CD4-positive, alpha-beta T cell (primary cell): ENCODE results near the gene TIMM22. TPM values are rescaled to one million over a fixed set of nuclear protein-coding genes. Genes with fewer than 3 reads are reported as not detected.
A peak's percentile ranks its signal among the peaks of the same experiment; 100 is the strongest.

ENCODE experiments used
- ATAC-seq: fragments of 200-7000 bp; cut with Tn5 transposase; one replicate; pipeline ENCODE4 v1.10.0; 2022; ENCODE audit warnings: mild to moderate bottlenecking; ENCODE audit not compliant: poor library complexity
- CTCF ChIA-PET: fragments of 350-600 bp; sonication (Branson Sonifier 250); formaldehyde crosslinking; loops from one replicate; lab custom pipeline; 2021; ENCODE audit warnings: antibody characterized with exemption, inconsistent platforms; lab: Charles Lee
- POLR2A ChIA-PET: fragments of 350-600 bp; sonication (Branson Sonifier 250); formaldehyde crosslinking; loops from one replicate; lab custom pipeline; 2021; ENCODE audit warnings: antibody characterized with exemption, inconsistent platforms; lab: Charles Lee
- DNase-seq, 14 experiments: peaks; one replicate each; pipeline ENCODE4 v3.0.0-alpha.2; 2013 to 2020; ENCODE audit warnings: mixed read lengths in 2 of 14
- H3K27ac ChIP-seq, 2 donors: one replicate each; pipeline versions ENCODE4 v1.5.1 to v1.7.0; 2013; ENCODE audit warnings: low read length in 2 of 2, low read depth in 1 of 2, mild to moderate bottlenecking in 1 of 2
- H3K27me3 ChIP-seq, 2 experiments: 1 replicate in 1 of 2; 2 replicates in 1 of 2; pipeline versions ENCODE4 v1.6.1 to v1.7.0; 2013; ENCODE audit warnings: low read length in 2 of 2, control low read depth in 1 of 2, mild to moderate bottlenecking in 1 of 2, moderate library complexity in 1 of 2; ENCODE audit not compliant: insufficient read depth in 2 of 2, control insufficient read depth in 1 of 2
- H3K36me3 ChIP-seq: one replicate; pipeline ENCODE4 v1.6.1; 2013; ENCODE audit warnings: low read length, control low read depth; ENCODE audit not compliant: insufficient read depth
- H3K4me1 ChIP-seq: one replicate; pipeline ENCODE4 v1.6.1; 2013; ENCODE audit warnings: low read length, control low read depth; ENCODE audit not compliant: insufficient read depth
- H3K4me3 ChIP-seq: one replicate; pipeline ENCODE4 v1.5.1; 2013; ENCODE audit warnings: mild to moderate bottlenecking, low read length, moderate library complexity
- H3K9me3 ChIP-seq, 2 experiments: 1 replicate in 1 of 2; 2 replicates in 1 of 2; pipeline versions ENCODE4 v1.6.1 to v1.7.0; 2013; ENCODE audit warnings: low read length in 2 of 2, mild to moderate bottlenecking in 2 of 2, control low read depth in 1 of 2, moderate library complexity in 1 of 2; ENCODE audit not compliant: control insufficient read depth in 1 of 2, insufficient read depth in 1 of 2
- H3K27ac Mint-ChIP-seq: one replicate; pipeline ENCODE4 v1.8.0; 2020; ENCODE audit warnings: mixed read lengths
- H3K27me3 Mint-ChIP-seq: one replicate; pipeline ENCODE4 v1.8.0; 2021; ENCODE audit warnings: mixed read lengths
- H3K36me3 Mint-ChIP-seq: one replicate; pipeline ENCODE4 v1.8.0; 2021; ENCODE audit warnings: low read depth, mixed read lengths
- H3K4me1 Mint-ChIP-seq: one replicate; pipeline ENCODE4 v1.8.0; 2021; ENCODE audit warnings: low read depth, mixed read lengths
- H3K4me3 Mint-ChIP-seq: one replicate; pipeline ENCODE4 v1.8.0; 2020; ENCODE audit warnings: mild to moderate bottlenecking, mixed read lengths
- H3K9me3 Mint-ChIP-seq: one replicate; pipeline ENCODE4 v1.8.0; 2020; ENCODE audit warnings: mixed read lengths
- intact Hi-C, 2 experiments: fragments of 100-400 bp; cut with DNase I in 1 of 2; cut with micrococcal nuclease in 1 of 2; formaldehyde crosslinking; loops; one replicate each; pipeline versions ENCODE4 v1.15.1 to v1.9.0; 2023 to 2025; cut with DNase I, micrococcal nuclease
- total RNA-seq, 174 experiments: library from RNA in 2 of 174; stranded (reverse) in 2 of 174; gene quantifications; one replicate each; pipeline ENCODE4 v1.2.3 and lab custom pipeline; 2021 to 2026
- TF ChIP-seq, protein P1 (sequence below): fragments of 200-600 bp; IDR thresholded peaks from one replicate; pipeline ENCODE4 v1.8.0; 2022; ENCODE audit warnings: antibody characterized with exemption, mild to moderate bottlenecking

TIMM22 gene
- total RNA-seq, 2 experiments from 2014 or later = 10.2 to 10.9 TPM

DNA sequence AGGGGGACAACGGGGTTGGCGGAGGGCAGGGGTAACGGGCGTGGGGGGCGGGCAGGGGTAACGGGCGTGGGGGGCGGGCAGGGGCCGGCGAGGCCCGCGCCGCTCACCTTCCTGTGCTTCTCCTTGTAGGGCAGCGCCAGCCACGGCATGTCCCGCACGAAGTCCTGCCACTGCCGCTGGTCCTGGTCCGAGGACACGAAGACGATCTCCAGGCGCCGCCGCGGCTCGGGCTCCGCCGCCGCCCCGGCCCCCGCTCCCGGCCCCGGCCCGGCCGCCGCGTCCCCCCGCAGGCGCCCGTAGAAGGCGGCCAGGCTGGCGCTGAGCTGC is 17.8 kb upstream of the TIMM22 start:
- Mint-ChIP-seq H3K9me3 (no peaks in the 10 kb centered on the region), H3K4me3 (no peak overlapping the region), H3K27me3 (peaks cover 42% of the 10 kb centered on the region), H3K4me1 (peaks cover 17% of the 10 kb centered on the region), H3K27ac (no peak overlapping the region), H3K36me3 (no peaks in the 10 kb centered on the region)
- H3K4me1 ChIP-seq = peaks cover 23% of the 10 kb centered on the region
- ATAC-seq = no peak
- H3K9me3 ChIP-seq = no peaks in the 10 kb centered on the region
- peak in 2 of 14 experiments; percentile 4 to 13 for DNase-seq
- TF ChIP-seq, protein P1, sequence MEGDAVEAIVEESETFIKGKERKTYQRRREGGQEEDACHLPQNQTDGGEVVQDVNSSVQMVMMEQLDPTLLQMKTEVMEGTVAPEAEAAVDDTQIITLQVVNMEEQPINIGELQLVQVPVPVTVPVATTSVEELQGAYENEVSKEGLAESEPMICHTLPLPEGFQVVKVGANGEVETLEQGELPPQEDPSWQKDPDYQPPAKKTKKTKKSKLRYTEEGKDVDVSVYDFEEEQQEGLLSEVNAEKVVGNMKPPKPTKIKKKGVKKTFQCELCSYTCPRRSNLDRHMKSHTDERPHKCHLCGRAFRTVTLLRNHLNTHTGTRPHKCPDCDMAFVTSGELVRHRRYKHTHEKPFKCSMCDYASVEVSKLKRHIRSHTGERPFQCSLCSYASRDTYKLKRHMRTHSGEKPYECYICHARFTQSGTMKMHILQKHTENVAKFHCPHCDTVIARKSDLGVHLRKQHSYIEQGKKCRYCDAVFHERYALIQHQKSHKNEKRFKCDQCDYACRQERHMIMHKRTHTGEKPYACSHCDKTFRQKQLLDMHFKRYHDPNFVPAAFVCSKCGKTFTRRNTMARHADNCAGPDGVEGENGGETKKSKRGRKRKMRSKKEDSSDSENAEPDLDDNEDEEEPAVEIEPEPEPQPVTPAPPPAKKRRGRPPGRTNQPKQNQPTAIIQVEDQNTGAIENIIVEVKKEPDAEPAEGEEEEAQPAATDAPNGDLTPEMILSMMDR = no peak
- CTCF ChIA-PET = interaction anchor here (1.0 to 3.4 kb wide), 2 partner anchors 17 to 100 kb away, joined by 3 to 53 read pairs; partner anchors contain the start of gene TIMM22
- POLR2A ChIA-PET = interaction anchor here (0.7 to 4.9 kb wide), 4 partner anchors 18 to 758 kb away, joined by 3 to 44 read pairs (median 8); partner anchors contain the start of genes GEMIN4 and TIMM22
- H3K36me3 ChIP-seq = no peaks in the 10 kb centered on the region
- no peak overlapping the region for H3K4me3 ChIP-seq
- peaks cover 24 to 40% of the 10 kb centered on the region in 2 experiments for H3K27me3 ChIP-seq
- H3K27ac ChIP-seq = no peak overlapping the region
- intact Hi-C loops = loop anchor here in 1 of 2 experiments (1.0 to 5.0 kb wide), 4 partner anchors 17 to 267 kb away; partner anchors contain the start of genes ABR, GLOD4, MRM3 and VPS53

DNA sequence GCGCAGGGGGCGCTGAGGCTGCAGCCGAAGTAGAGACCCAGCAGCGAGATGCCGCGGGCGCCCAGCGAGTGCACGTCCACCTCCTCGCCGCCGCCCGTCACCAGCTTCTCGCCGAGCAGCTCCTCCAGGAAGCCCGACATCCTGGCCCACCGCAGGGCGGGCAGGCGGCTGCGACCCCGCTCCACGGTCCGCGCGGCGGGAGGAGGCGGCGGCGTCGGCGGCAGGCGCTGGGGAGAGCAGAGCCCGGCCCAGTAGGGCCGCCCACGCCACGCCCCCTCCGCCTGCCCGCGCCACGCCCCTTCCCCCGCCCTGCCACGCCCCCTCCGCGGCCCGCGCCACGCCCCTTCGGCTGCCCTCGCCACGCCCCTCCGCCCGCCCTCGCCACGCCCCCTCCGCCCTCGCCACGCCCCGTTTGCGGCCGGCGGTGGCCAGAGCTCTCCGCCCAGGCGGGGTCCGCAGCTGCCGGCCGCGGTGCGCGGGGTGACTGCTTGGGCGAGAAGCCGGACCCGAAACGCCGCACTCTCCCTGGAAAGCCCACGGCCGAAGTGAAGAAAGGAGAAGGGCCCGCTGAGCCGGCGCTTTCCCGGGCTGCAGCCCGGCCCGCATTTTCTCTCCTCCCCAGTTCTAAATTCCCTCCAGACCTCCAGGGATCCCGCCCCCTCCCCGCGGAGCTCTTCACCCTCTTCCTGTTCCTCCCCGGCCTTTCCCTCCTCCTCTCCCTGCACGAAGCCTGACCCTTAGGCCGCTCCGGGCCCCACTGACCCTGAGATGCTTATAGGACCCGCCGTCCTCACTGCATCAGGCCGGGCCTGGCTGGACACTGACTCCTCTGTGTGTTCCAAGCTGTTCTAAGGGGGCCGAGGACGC is 17.2 kb upstream of the TIMM22 start, which contains the start of gene NXN:
NXN (minus strand) TSS at position 238 of the 867 bp plus-strand sequence.
- Mint-ChIP-seq H3K4me1 (peaks cover 17% of the 10 kb centered on the region), H3K9me3 (no peaks in the 10 kb centered on the region), H3K27me3 (peaks cover 37% of the 10 kb centered on the region), H3K27ac (peak within 1 kb of the TSS; percentile 56), H3K36me3 (no peaks in the 10 kb centered on the region), H3K4me3 (peak within 1 kb of the TSS; percentile 91)
- peaks cover 23% of the 10 kb centered on the region for H3K4me1 ChIP-seq
- DNase-seq = peak; percentile 80 to 94 (median 90)
- intact Hi-C loops = loop anchor here (1.0 to 10.0 kb wide), 8 partner anchors 17 to 835 kb away; partner anchors contain the start of genes ABR (in 1 of the 2), GLOD4 (in 1 of the 2), MRM3 (in 1 of the 2) and VPS53 (in 1 of the 2)
- peak within 1 kb of the TSS in 1 of 2 donors; percentile 21 for H3K27ac ChIP-seq
- peaks cover 24 to 39% of the 10 kb centered on the region in 2 experiments for H3K27me3 ChIP-seq
- H3K36me3 ChIP-seq = no peaks in the 10 kb centered on the region
- no peaks in the 10 kb centered on the region for H3K9me3 ChIP-seq
- ATAC-seq = peak; percentile 73
- POLR2A ChIA-PET = interaction anchor here (0.7 to 4.9 kb wide), 7 partner anchors 17 to 757 kb away, joined by 3 to 44 read pairs (median 8); partner anchors contain the start of genes GEMIN4, GLOD4, MRM3 and TIMM22
- TF ChIP-seq, protein P1 = no peak
- CTCF ChIA-PET = interaction anchor here (1.0 to 3.4 kb wide), 5 partner anchors 17 to 568 kb away, joined by 3 to 53 read pairs (median 16); partner anchors contain the start of gene TIMM22
- H3K4me3 ChIP-seq = peak within 1 kb of the TSS; percentile 67
